HG03135 (cell line): ENCODE results near the gene PRELID2.
"Not testable (repeated sequence)": the region's sequence is repeated elsewhere in the genome, so short reads cannot be mapped to it uniquely, and the experiment has no call there.

Experiments
- ATAC-seq: cut with Tn5 transposase; IDR thresholded peaks from one replicate; pipeline ENCODE4 v1.9.1; 2021; ENCODE audit warnings: mild to moderate bottlenecking, moderate library complexity; ENCODE audit not compliant: unreplicated experiment

The PRELID2 gene

GRCh38 chr5:145798503-145798902 lies 36.6 kb downstream of the PRELID2 start:
- not testable (repeated sequence) for ATAC-seq

DNA sequence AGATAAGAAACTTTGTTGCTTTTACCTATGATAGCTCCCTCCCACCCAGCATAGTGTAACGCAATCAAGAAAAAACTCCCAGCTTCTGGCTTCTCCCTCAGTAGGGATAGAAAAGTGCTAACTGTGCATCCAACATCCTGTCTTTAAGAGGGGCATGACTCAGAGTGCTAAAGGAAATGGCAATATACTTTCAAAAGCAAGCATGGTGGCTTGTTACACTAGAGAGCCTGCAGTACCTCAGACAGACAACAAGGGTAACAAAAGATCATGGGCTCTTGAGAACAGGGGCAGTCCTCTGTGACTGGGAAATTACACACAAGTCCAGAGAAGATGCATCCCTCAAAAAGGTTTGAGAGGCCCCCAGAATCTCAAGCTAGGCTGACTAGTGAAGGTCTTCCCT lies 37.8 kb downstream of the PRELID2 start:
- no peak for ATAC-seq

DNA sequence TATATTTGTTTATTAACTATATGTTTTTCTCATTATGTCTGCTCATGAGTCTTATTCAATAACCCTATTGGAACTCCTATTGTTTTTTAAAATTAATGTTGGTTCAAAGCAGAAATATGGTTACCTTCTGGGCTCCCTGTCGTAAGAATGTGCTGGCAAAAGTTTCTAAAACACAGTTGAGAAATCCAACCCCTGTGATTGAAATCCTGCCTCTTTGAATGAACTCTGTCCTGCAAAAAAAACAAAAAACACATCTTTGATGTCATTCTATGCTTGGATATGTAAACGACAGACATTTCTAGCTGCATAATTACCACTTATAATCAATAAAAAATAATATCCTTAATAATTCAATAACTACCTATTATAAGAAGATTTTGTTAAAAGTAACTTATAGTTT lies 38.8 kb downstream of the PRELID2 start:
- ATAC-seq: no peak

DNA sequence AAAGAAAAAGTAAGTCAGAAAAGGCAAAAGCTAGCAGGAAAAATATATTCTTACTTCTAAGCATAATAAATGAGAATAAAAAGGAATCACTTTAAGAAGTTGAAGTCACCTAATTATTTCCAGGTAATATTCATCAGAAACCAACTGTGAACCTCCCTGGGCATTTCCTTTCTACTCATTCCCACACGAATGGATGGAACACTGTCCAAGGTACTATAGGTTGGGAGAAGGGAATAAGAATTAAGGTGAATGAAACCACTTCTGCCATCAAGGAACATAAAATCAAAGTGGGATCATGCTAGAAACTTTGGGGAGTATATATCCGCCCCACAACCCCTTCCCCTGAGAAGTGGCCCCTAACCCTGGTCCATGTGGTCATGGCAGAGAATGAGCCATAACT lies 41.6 kb downstream of the PRELID2 start:
- no peak for ATAC-seq

- ATAC-seq: no peak
These were observed 42.3 kb downstream of the PRELID2 start for GRCh38 chr5:145792840-145793239.

DNA sequence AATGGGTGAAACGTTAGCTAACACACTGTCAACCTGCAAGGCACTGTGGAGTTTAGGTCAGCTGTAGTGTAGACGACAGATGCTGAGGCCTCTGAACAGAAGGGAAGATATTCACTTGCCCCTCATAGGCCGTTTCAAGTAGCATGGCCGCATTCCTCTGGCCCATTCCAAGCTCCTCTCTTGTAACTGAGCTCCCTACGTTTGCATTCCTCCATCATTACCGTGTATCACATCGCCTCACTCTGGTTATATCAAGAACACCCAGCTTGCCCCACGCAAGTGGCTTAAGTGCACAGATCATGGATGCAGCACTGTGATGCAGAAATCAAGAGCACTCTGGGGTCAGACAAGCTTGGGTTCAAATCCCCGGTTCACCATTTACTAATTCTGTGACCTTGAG lies 43.3 kb downstream of the PRELID2 start:
- ATAC-seq: no peak

- no peak for ATAC-seq
These were observed 47.1 kb downstream of the PRELID2 start for GRCh38 chr5:145787996-145788395.

- no peak for ATAC-seq
These were observed 47.6 kb downstream of the PRELID2 start for GRCh38 chr5:145787507-145787906.

- ATAC-seq: no peak
These were observed 48.1 kb downstream of the PRELID2 start for GRCh38 chr5:145787001-145787400.

DNA sequence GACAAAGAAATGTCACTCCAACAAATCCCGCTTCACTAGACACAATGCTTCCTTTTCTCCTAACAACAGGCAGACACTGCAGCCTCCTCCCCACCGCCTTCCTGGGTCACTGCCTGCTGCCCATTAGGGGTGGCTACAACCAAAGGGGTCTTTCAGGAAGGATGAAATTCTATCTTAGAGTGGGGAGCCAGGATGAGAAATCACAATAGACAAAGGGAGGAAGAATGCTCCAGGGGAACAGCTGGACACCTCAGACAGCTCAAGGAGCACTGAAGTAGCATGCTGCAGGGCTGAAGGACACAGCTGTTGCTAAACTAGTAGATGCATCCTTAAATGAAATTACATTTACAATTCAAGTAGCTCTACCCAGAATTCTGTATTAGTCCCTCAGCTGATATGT lies 54.2 kb downstream of the PRELID2 start:
- ATAC-seq: no peak

DNA sequence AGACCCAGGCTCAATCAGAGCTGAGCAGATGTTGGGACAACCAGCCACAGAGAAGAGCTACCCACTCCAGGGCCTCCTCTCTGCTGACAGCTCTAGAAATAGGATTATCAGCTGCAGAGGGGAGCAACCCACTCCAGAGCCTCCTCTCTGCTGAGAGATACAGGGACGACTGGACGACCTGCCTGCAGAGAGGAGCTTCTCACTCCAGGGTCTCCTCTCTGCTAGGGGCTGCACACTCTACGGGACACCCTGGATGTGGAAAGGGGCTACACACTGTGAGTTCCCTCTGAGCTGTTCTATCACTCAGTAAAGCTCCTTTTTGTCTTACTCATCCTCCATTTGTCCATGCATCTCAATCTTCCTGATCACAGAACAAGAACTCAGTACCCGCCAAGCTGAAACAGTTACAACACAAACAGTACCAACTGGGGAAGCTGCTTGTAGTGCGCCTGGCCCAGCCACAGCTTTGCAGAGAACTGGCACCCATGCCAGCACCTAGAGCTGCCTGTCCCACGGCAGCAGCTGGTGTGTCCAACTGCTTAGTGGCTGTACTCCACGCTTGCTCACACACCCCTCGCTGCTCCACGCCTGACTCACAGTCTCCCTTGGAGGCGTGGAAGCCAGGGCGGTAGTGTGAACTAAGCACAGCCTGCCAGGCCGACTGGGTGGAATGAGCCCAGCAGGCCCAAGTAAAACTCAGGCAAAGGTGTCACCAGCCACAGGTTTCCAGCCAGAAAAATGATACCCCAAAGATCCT lies 56.8 kb downstream of the PRELID2 start:
- ATAC-seq: no peak

GRCh38 chr5:145777445-145778063 lies 57.6 kb downstream of the PRELID2 start:
- no peak for ATAC-seq

DNA sequence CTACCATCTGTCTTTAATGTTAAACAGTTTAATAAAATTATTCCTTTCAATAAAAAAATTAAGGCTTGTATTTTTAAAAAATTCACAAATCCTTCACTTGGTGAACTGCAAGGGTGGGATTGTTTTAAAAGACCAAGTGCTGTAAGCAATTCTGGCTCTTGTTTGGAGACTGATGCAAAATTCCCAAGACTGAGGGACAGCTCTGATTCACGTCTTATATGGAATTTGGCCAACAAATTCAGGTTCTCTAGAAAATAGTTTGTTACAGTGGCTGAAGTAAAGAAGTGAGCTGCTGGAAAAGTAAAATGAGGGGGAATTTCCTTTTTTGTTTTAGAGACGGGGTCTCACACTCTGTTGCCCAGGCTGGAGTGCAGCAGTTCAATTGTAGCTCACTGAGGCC lies 58.3 kb downstream of the PRELID2 start:
- ATAC-seq: no peak

- no peak for ATAC-seq
These were observed 59.2 kb downstream of the PRELID2 start for GRCh38 chr5:145775893-145776444.

GRCh38 chr5:145775411-145775810 lies 59.7 kb downstream of the PRELID2 start:
- no peak for ATAC-seq

DNA sequence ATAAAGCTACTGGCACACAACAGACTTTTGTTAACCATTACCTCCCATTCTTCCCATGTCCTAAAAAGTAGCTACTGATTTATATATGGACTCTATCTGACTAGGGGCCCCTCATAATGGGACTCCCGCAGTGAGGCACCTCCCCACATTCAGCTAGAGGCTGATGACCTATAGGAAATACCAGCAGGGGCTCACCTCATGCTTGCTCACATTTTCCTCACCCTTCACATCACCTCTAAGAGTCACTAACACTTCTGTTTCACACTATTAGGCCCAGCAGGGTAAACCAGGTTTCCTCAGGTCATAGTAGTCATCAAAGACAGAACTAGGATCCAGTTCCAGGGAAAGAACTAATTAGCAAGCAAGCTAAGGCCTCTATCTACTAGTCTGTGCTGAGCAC lies 60.7 kb downstream of the PRELID2 start:
- no peak for ATAC-seq

- ATAC-seq: no peak
These were observed 62.7 kb downstream of the PRELID2 start for GRCh38 chr5:145772466-145772865.

DNA sequence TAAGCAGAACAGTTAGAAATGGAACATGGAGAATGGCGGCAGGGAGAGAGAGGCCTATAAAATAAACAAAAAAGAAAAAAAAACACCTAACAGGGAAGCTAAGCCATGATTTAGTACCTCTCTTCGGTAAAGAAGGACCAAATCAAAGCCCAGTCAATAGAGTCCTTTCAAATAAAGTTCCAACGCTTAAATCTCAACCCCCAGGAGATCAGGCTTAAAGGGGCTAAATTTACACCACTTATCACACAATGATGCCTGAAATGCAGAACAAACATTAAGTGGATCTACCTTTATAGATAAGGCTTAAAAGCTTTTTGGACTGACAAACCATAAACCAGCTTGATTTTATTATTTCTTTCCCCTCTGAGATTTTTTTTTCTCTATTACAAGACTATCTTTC lies 66.3 kb downstream of the PRELID2 start:
- ATAC-seq: no peak

- no peak for ATAC-seq
These were observed 70.8 kb downstream of the PRELID2 start for GRCh38 chr5:145764325-145764724.

DNA sequence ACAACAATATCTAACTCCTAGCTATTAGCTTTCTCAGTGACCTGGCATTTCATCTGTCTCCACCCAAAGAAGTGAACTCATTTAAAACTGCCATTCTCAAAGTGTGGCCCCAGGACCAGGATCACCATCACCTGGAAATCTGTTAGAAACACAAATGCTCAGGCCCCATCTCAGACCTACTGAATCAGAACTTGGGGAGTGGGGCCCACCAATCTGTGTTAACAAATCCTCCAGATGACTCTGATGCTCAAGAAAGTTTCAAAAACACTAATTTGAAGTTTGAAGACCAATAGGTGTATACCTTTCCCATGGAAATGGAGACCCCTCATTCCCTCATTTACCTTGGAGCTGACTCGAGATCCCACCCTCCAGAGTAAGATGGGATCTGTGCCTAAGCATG lies 72.3 kb downstream of the PRELID2 start:
- ATAC-seq: no peak

- no peak for ATAC-seq
These were observed 73.9 kb downstream of the PRELID2 start for GRCh38 chr5:145761254-145761653.

DNA sequence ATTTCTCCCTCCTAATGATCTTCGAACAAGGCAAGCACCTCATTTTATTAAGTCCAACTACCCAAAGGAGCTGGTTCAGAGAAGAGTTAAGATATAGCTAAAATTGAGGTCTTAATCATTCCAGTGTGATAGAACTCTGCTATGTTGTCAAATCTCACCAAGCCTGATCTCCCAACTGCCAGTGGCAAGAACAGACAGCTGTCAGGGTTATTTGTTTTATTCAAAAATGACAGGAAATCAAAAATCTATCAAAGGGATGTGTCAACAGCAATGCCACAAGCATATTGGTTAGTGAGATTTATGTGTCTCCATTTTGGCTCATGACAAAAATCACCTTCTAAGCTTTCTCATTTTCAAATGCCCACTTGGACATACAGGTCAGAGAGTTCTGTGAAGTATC lies 74.5 kb downstream of the PRELID2 start:
- no peak for ATAC-seq
